Suprapubic skin (tissue), 4 donors: ENCODE measurements around the gene DGCR6. TPM values are rescaled to one million over a fixed set of nuclear protein-coding genes. Genes with fewer than 3 reads are reported as not detected.
"Not testable (repeated sequence)": the region's sequence is repeated elsewhere in the genome, so short reads cannot be mapped to it uniquely, and the experiment has no call there.

Source experiments
- DNase-seq, 2 donors: peaks; one replicate each; pipeline ENCODE4 v3.0.0-alpha.2; 2019; ENCODE audit warnings: low spot score in 2 of 2
- H3K27ac ChIP-seq: fragments of 200-600 bp; sonication (generic); one replicate; pipeline ENCODE4 v1.5.1; 2019
- H3K27me3 ChIP-seq: fragments of 200-600 bp; sonication (generic); one replicate; pipeline ENCODE4 v1.5.1; 2019
- H3K36me3 ChIP-seq: fragments of 200-600 bp; sonication (generic); one replicate; pipeline ENCODE4 v1.5.1; 2019
- H3K4me1 ChIP-seq: fragments of 200-600 bp; sonication (generic); one replicate; pipeline ENCODE4 v1.5.1; 2019
- H3K4me3 ChIP-seq: fragments of 200-600 bp; sonication (generic); one replicate; pipeline ENCODE4 v1.5.1; 2019; ENCODE audit warnings: mild to moderate bottlenecking
- H3K9me3 ChIP-seq: fragments of 200-600 bp; sonication (generic); one replicate; pipeline ENCODE4 v1.5.1; 2019
- EP300 ChIP-seq: sonication (generic); formaldehyde crosslinking; IDR thresholded peaks from one replicate; pipeline ENCODE4 v1.6.1; 2017; ENCODE audit warnings: antibody characterized with exemption
- POLR2A ChIP-seq, 2 donors: fragments of 450-650 bp; IDR thresholded peaks; one replicate each; pipeline ENCODE4 v1.6.1; 2017; ENCODE audit warnings: antibody characterized with exemption in 2 of 2, mild to moderate bottlenecking in 2 of 2, moderate library complexity in 2 of 2
- POLR2AphosphoS5 ChIP-seq, 3 donors: sonication (generic); formaldehyde crosslinking; IDR thresholded peaks; one replicate each; pipeline ENCODE4 v1.6.1; 2017; ENCODE audit warnings: antibody characterized with exemption in 3 of 3
- WGBS: methylation state at CpG from one replicate; pipeline ENCODE4 v1.1.5; 2018; 5-methylcytosine and 5-hydroxymethylcytosine counted together
- total RNA-seq, 4 donors: library from RNA; depleted of rRNA; stranded (reverse); fragments of >200 nt; gene quantifications; one replicate each; pipeline ENCODE4 v1.1.0, GENCODE V29; 2016
- TF ChIP-seq, protein P1 (sequence below), 2 donors: fragments of 200-600 bp in 1 of 2; fragments of 450-650 bp in 1 of 2; sonication (generic) in 1 of 2; IDR thresholded peaks; one replicate each; pipeline ENCODE4 v1.5.1; 2016 to 2019; ENCODE audit warnings: antibody characterized with exemption in 2 of 2, mild to moderate bottlenecking in 1 of 2, moderate library complexity in 1 of 2

DGCR6 gene
- total RNA-seq = 10 to 100 TPM in 1 of 4 donors, 1 to 10 TPM in 3; 4.9 to 11.2 (median 7.2) TPM

DNA sequence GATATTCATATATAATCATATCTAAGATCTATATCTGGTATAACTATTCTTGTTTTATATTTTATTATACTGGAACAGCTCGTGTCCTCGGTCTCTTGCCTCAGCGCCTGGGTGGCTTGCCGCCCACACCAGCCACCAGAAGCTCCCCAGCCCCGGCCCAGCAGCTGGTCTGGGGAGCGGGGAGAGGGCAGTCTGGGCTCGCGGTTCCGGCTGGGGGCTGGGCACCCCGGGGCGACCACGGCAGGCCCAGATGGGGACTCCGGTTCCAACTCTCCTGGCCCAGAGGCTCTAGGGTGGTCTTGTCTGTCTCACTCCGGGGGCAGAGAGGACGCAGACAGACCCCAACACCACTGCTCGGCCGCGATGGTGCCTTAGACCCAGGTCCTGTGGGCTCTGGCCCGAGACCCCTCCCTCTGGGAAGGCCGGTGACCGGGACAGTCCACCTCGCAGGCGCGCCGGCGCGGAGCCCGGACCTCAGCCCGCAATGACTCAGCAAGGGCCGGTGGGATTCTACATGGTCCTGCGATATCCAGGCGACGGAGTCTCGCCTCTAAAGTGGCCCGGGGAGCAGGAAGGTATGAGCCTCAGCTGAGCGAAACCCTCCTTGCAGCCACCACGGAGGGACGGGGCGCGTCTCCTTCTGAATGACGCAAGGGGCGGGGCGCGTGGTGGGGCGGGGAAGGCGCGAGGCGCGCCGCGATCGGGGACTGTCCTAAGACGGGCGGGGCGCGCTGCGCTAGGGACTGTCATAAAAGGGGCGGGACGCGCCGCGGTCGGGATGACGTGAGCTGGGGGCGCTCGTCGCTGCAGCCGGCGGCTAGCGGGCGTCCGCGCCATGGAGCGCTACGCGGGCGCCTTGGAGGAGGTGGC, at the start of gene DGCR6:
Gene DGCR6, plus strand, starts transcription at position 781 of the 870 bp plus-strand sequence. Its CDS starts 55 bp downstream, at position 836.
- no peak for TF ChIP-seq EP300
- TF ChIP-seq, protein P1, sequence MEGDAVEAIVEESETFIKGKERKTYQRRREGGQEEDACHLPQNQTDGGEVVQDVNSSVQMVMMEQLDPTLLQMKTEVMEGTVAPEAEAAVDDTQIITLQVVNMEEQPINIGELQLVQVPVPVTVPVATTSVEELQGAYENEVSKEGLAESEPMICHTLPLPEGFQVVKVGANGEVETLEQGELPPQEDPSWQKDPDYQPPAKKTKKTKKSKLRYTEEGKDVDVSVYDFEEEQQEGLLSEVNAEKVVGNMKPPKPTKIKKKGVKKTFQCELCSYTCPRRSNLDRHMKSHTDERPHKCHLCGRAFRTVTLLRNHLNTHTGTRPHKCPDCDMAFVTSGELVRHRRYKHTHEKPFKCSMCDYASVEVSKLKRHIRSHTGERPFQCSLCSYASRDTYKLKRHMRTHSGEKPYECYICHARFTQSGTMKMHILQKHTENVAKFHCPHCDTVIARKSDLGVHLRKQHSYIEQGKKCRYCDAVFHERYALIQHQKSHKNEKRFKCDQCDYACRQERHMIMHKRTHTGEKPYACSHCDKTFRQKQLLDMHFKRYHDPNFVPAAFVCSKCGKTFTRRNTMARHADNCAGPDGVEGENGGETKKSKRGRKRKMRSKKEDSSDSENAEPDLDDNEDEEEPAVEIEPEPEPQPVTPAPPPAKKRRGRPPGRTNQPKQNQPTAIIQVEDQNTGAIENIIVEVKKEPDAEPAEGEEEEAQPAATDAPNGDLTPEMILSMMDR (IDR thresholded peaks at IDR 0.05) = no peak
- peak in 1 of 2 donors; percentile 46 for DNase-seq
- H3K9me3 ChIP-seq = no peaks in the 10 kb centered on the region
- H3K27me3 ChIP-seq = no peaks in the 10 kb centered on the region
- H3K36me3 ChIP-seq = no peaks in the 10 kb centered on the region
- WGBS = no CpG with 5 or more reads among the region's 77 CpGs
- no peak within 1 kb of the TSS for H3K4me3 ChIP-seq
- H3K27ac ChIP-seq = no peak within 1 kb of the TSS
- H3K4me1 ChIP-seq = no peaks in the 10 kb centered on the region

DNA sequence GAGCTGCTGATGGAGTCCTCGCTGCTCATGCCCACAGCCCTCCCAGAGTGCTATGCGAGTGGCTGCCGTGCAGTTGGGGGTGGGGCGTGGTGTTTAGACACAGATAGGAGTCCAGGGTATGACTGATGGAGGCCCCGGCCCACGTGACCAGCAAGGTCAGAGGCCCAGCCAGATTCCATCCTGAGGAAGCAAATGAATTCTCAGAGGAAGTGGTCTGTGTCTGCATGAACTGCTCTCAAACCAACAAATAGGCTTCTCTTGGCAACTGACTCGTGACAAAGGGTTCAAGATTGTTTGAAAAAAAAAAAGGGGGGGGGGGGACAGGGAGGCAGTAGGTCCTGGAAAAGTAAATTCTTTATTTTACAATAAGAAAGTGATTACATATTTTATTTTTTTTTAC, 46.8 kb upstream of the DGCR6 start:
- H3K9me3 ChIP-seq, H3K27ac ChIP-seq, H3K27me3 ChIP-seq, H3K4me1 ChIP-seq, DNase-seq, H3K4me3 ChIP-seq, H3K36me3 ChIP-seq: not testable (repeated sequence)
- 55% methylated on average over 2 of the region's 7 CpGs for WGBS

DNA sequence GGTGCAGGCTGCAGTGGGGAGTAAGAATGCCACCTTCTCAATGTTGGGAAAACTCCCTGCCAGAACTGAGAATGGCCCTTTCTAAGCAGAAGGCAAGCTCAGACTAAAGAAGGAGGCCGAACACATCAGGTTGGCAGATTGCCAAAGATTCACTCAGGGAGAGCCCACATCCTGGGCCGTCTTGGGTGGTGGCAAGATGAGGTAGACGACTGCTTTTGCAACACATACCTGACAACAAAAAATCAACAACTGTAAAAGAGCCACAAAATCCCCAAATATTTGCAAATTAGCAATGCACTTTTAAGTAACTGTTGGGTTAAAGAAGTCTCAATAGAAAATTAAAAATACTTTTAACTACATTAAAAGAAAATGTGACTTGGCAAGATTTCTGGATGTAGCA, 24.9 kb upstream of the DGCR6 start:
- not testable (repeated sequence) for H3K27me3 ChIP-seq, H3K4me1 ChIP-seq, H3K36me3 ChIP-seq, H3K4me3 ChIP-seq, H3K9me3 ChIP-seq, H3K27ac ChIP-seq
- 8% methylated on average over 3 of the region's 3 CpGs for WGBS
- peak in 1 of 2 donors; percentile 57 for DNase-seq

DNA sequence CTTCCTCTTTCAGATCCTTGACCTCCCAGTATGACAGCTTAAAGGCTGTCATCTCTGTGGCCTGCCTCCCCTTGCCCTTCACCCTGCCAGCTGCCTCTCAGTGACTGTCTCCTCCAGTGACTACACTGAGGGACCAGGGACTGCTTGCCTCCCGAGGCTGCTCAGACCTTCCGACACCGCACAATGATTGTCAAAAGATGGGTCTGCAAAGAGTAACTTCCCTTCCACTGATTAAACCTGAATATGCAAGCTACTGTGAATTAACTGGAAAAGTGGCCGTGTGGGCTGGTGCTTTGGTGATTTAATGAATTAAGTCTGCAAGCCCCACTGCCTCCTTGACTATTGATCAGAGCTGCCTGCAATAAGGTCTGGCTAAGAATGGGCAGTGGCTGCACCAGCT, 21.7 kb upstream of the DGCR6 start:
- peak in 1 of 2 donors; percentile 45 for DNase-seq
- not testable (repeated sequence) for H3K9me3 ChIP-seq, H3K27ac ChIP-seq, H3K27me3 ChIP-seq, H3K4me3 ChIP-seq, H3K36me3 ChIP-seq, H3K4me1 ChIP-seq
- WGBS = no CpG with 5 or more reads among the region's 4 CpGs

DNA sequence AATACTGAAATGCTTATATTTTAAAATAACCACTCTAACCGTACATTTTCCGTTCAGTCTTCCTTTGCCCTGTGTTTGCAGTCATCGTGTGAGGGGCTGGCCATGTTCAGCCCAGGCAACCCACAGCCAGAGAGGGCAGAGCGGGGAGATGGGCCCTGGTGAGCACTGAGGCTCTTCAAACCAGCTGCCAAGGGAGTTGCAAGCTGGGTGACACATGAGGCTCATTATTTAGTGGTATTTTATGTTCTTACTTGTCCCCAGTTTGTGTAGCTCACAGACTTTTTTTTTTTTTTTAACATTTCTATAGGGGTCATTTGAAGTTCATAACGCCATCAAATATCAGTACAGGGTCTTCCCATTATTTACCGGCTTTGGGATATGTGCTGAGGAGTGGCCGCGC, 18.0 kb upstream of the DGCR6 start:
- no peak for DNase-seq
- WGBS = no CpG with 5 or more reads among the region's 8 CpGs
- TF ChIP-seq POLR2AphosphoS5 (IDR thresholded peaks at IDR 0.05) = no peak
- TF ChIP-seq POLR2A (IDR thresholded peaks at IDR 0.05) = no peak
- TF ChIP-seq EP300 = no peak
- TF ChIP-seq, protein P1 (IDR thresholded peaks at IDR 0.05) = no peak
- Histone ChIP-seq H3K27ac (no peak overlapping the region), H3K9me3 (no peaks in the 10 kb centered on the region), H3K27me3 (no peaks in the 10 kb centered on the region), H3K36me3 (no peaks in the 10 kb centered on the region), H3K4me1 (no peaks in the 10 kb centered on the region), H3K4me3 (no peak overlapping the region)

DNA sequence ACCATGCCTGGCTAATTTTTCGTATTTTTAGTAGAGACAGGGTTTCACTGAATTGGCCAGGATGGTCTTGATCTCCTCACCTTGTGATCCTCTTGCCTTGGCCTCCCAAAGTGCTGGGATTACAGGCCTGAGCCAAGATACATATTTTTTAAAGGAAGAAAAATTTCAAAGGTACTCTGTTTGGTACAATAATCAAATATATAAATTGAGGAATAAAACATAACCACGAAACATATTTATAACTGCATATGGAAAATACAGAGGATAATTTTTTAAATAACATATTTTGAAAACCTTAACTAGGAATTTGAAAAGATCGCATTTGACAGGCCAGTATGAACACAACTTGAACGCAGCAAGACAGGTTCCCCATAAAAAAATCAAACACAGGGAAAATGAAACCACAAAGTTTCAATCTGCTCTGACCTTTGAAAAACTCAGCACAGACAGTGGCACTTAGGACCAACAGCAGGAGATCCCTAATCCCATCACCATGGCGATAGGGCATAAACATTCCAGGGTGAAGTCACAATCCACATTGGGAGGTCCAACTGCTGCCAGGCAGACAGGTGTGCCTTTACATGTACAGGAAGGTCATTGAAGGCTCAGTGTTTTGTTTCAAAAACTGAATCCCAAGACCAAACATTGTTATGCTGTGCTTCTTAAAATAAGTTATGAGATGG, 15.5 kb upstream of the DGCR6 start:
- H3K9me3 ChIP-seq, H3K27ac ChIP-seq, H3K27me3 ChIP-seq, H3K4me3 ChIP-seq, DNase-seq, H3K36me3 ChIP-seq, H3K4me1 ChIP-seq: not testable (repeated sequence)
- WGBS = 80% methylated on average over 1 of the region's 5 CpGs

DNA sequence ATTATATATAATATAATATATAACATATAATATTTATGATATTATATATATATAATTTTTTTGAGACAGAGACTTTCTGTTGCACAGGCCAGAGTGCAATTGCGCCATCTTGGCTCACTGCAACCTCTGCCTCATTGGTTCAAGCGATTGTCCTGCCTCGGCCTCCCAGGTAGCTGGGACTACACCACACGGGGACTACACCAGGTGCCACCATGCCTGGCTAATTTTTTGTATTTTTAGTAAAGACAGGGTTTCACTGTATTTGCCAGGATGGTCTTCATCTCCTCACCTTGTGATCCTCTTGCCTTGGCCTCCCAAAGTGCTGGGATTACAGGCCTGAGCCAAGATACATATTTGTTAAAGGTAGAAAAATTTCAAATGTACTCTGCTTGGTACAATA, 12.3 kb upstream of the DGCR6 start:
- not testable (repeated sequence) for H3K9me3 ChIP-seq, H3K27ac ChIP-seq, H3K4me3 ChIP-seq, H3K27me3 ChIP-seq, DNase-seq, H3K36me3 ChIP-seq, H3K4me1 ChIP-seq
- no CpG with 5 or more reads among the region's 4 CpGs for WGBS

DNA sequence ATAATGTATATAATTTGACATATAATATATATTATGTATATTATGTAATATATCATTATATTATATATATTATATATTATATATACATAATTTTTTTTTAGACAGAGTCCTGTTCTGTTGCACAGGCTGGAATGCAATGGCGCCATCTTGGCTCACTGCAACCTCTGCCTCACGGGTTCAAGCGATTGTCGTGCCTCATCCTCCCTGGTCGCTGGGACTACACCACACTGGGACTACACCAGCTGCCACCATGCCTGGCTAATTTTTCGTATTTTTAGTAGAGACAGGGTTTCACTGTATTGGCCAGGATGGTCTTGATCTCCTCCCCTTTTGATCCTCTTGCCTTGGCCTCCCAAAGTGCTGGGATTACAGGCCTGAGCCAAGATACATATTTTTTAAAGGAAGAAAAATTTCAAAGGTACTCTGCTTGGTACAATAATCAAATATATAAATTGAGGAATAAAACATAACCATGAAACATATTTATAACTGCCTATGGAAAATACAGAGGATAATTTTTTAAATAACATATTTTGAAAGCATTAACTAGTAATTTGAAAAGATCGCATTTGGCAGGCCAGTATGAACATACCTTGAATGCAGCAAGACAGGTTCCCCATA, 10.0 kb upstream of the DGCR6 start:
- peak; percentile 54 to 62 for DNase-seq
- not testable (repeated sequence) for H3K4me3 ChIP-seq, H3K9me3 ChIP-seq, H3K36me3 ChIP-seq, H3K4me1 ChIP-seq, H3K27me3 ChIP-seq, H3K27ac ChIP-seq
- 88% methylated on average over 6 of the region's 7 CpGs for WGBS

DNA sequence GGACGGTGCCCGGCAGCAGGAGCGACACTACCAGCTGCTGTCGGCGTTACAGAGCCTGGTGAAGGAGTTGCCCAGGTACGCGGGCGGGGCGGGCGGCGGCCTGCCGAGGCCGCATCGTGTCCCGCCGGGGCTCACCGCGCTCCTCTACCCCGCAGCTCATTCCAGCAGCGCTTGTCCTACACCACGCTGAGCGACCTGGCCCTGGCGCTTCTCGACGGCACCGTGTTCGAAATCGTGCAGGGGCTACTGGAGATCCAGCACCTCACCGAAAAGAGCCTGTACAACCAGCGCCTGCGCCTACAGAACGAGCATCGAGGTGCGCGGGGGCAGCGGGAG, 258 bp downstream of the DGCR6 start:
- not testable (repeated sequence) for H3K27ac ChIP-seq, H3K9me3 ChIP-seq, H3K4me3 ChIP-seq, DNase-seq, H3K36me3 ChIP-seq, H3K27me3 ChIP-seq, H3K4me1 ChIP-seq
- no CpG with 5 or more reads among the region's 36 CpGs for WGBS
